HT1080 (cell line): Measurements from ENCODE around the gene UBASH3B. TPM values are rescaled to one million over a fixed set of nuclear protein-coding genes. Genes with fewer than 3 reads are reported as not detected.
"Not testable (repeated sequence)": the region's sequence is repeated elsewhere in the genome, so short reads cannot be mapped to it uniquely, and the experiment has no call there.

ENCODE experiments used
- DNase-seq: peaks from one replicate; pipeline ENCODE4 v3.0.0-alpha.2; 2015; ENCODE audit warnings: low read depth
- small RNA-seq: library from RNA; depleted of rRNA; stranded (forward); fragments of <200 nt; gene quantifications from one replicate; pipeline ENCODE3, GENCODE V24; 2014
- total RNA-seq: library from RNA; depleted of rRNA; stranded (reverse); fragments of >200 nt; shearing (Covaris generic); gene quantifications from 2 replicates; pipeline ENCODE4 v1.2.3, GENCODE V29; 2014; rRNA removed

UBASH3B gene
- total RNA-seq, 1 experiment from 2014 or later, result 175 TPM

DNA sequence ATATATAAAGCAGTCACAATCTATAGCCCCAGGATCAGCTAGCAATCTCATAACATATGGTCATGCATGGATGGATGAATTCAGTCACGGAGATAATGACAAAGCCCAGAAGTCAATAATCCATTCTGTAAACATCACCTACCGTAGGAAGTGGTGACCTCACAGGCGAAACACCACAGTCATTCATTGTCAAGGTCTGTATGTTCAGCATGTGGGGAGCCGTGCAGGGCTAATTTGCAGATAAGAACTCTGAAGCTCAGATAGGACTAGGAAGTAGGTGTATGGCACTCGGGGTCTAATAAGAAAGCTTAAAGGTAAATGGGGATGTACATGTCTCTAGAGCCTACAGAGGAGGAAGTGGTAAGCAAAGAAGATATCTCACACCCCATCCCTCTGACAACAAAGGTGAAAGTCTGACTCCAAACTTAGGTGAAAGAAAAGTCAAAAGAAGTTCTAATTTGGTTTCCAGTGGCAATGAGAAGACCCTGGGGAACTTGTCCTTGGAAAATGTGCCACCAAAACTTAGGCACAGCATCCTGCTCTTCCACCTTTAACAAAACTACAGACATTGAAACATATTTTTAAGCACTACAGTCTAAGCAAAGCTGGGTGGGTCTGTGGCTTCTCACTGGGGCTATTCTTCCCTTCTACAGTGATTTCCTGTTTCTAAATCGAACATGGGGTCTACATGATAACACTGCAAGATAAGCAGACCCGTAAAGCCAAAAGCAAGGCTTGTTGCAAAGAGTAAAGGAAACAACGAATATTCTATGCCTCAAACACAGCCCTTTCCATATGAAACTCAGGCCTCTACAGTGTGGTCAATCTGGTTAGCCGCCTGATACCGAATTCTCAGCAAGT lies 188.0 kb downstream of the UBASH3B start:
- no peak for DNase-seq

DNA sequence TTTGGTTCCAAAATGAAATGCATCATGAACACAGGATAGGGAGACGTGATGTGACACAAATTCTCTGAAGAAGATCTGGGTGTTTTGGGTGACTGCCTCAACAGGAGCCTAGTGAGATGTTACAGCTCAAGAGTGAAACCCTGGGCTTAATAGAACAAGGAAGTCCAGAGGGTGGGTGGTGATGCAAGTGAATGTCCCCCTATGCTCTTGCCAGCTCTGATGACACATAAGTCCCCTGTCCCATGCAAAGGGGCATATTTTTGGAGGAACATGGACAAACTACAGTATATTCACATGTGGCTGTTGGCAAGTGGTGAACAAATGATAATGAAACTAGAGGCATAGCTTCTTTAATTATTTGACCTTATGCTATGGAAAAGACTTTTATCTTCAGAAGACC lies 191.9 kb downstream of the UBASH3B start:
- no peak for DNase-seq

- DNase-seq, result no peak
Observed at GRCh38 chr11:122848186-122848585, 192.7 kb downstream of the UBASH3B start.

GRCh38 chr11:122850076-122850631 lies 194.6 kb downstream of the UBASH3B start:
- peak; percentile 94 for DNase-seq

GRCh38 chr11:122851366-122851966 lies 195.9 kb downstream of the UBASH3B start:
- no peak for DNase-seq

GRCh38 chr11:122852074-122852795 lies 196.7 kb downstream of the UBASH3B start:
- DNase-seq, result peak; percentile 52

- DNase-seq, result no peak
Observed at GRCh38 chr11:122852796-122853160, 197.3 kb downstream of the UBASH3B start.

DNA sequence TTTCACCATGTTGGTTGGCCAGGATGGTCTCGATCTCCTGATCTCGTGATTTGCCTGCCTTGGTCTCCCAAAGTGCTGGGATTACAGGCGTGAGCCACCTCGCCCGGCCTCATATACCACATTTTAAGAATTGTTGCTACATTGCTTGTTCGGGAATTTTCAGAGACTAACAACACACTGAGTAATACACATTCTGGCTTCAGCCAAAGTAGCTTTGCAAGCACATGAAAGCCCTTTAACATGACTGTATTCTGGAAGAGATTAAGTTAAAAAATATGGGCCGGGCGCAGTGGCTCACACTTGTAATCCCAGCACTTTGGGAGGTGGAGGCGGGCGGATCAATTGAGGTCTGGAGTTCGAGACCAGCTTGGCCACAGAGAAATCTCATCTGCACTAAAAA lies 197.7 kb downstream of the UBASH3B start:
- DNase-seq, result no peak

DNA sequence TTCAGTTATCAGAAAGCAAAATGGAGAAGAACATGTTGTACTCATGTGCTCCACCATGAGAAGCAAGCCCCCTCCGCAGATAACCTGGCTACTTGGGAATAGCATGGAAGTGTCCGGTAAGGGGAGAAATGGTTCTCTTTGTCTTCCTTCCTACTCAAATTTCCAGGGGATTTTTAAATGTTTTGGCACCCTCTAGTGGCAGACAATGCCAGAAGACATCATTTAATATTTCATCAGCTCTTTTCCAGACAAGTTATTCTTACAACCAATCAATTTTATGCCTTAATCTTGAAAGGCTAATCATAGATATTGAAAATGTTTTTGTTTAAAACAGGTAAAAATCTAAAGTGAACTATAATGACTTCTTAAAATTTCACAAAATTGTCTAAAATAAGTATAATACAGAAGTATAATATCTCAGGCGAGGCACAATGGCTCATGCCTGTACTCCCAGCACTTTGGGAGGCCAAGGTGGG lies 198.5 kb downstream of the UBASH3B start:
- DNase-seq, result peak; percentile 85

GRCh38 chr11:122861631-122862030 lies 206.1 kb downstream of the UBASH3B start:
- DNase-seq, result no peak

- no peak for DNase-seq
Observed at GRCh38 chr11:122862091-122862490, 206.6 kb downstream of the UBASH3B start.

GRCh38 chr11:122863154-122863553 lies 207.6 kb downstream of the UBASH3B start:
- DNase-seq, result not testable (repeated sequence)

DNA sequence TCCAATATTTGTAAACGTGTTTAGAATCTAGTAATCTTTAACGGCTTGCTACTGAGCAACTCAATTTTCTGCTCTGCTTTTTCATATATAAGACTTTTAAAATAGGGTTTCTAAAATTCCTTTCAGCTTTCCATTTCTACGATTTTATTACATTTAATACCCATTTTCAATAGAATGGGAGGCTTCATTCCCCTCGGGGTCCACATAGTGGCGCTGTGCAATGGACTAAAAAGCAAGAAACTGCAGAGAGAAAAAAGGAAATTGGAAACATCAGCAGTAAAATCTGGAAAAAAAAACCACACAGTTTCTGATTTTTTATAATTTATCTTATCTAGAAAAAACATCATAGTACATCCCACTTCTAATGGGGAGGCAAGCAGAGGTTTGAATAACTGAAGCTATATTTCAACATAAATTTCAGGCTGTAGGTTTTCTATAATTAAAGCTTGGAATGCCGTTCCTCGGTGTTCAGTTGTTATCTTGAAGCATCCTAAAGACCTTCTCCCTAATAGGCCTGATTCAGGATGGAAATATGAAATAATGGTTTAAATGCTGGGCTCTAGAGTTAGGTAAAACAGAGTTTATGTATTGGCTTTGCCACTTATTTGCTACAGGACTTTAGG lies 208.3 kb downstream of the UBASH3B start:
- peak; percentile 40 for DNase-seq

Small RNA genes within 50 kb of the gene (small RNA-seq; reads per million reads assigned to genes)
- not detected for gene RF01210

Other genes starting within 250 kb of the UBASH3B start
- not detected in 2 replicates for gene CRTAM, start 182.8 kb downstream of the UBASH3B start, total RNA-seq
- 1.7 and 2.1 TPM in 2 replicates for gene JHY, start 227.0 kb downstream of the UBASH3B start, total RNA-seq